K562 (cell line): Measurements from ENCODE around the gene ALK. TPM values are rescaled to one million over a fixed set of nuclear protein-coding genes. Genes with fewer than 3 reads are reported as not detected.
A peak's percentile ranks its signal among the peaks of the same experiment; 100 is the strongest.

Experiments used
- ATAC-seq: fragments of 200-7000 bp; cut with Tn5 transposase; 3 replicates; pipeline ENCODE4 v1.9.1; 2020; ENCODE audit warnings: moderate library complexity
- BruUV-seq: library from RNA; stranded (reverse); fragments of 400-500 nt; replicated peaks from 2 replicates; lab custom pipeline; 2021; lab: Mats Ljungman, UMichigan
- CTCF ChIA-PET: fragments of 300-600 bp; formaldehyde crosslinking; extraction: SDS; loops from one replicate; lab custom pipeline; 2021; ENCODE audit warnings: low intra/inter-chr PET ratio; lab: Yijun Ruan, JAX
- POLR2A ChIA-PET: fragments of 300-600, 350-650 bp; sonication (Branson Sonifier 250); formaldehyde crosslinking; extraction: SDS; loops from one replicate; lab custom pipeline; 2021; ENCODE audit warnings: antibody characterized with exemption, inconsistent platforms; lab: Yijun Ruan, JAX
- DNase-seq, 4 experiments: peaks; one replicate each; pipeline versions ENCODE4 v3.0.0 to v3.0.0-alpha.2; 2011 to 2018; ENCODE audit warnings: low spot score in 3 of 4, mixed read lengths in 3 of 4; ENCODE audit errors: extremely low read depth in 1 of 4
- FAIRE-seq: peaks from 2 replicates; lab custom pipeline; 2011; peaks lifted over from hg19 to GRCh38; lab: Jason Lieb, UNC
- H2AFZ ChIP-seq: 2 replicates; pipeline ENCODE4 v1.6.0; 2011; ENCODE audit warnings: low read depth, low read length, control low read depth, inconsistent platforms
- H3K27ac ChIP-seq: fragments of 200-600 bp; 3 replicates; pipeline ENCODE4 v1.8.0; 2011; ENCODE audit warnings: low read depth, mild to moderate bottlenecking, control low read depth, inconsistent platforms, low read length, moderate library complexity, mixed read lengths; ENCODE audit errors: extremely low read depth
- H3K27me3 ChIP-seq, 2 experiments: fragments of 300-600 bp in 1 of 2; 2 replicates in 1 of 2; 3 replicates in 1 of 2; pipeline versions ENCODE4 v1.6.0 to v1.8.0; 2011; ENCODE audit warnings: inconsistent platforms in 2 of 2, low read length in 2 of 2, mild to moderate bottlenecking in 1 of 2, mixed read lengths in 1 of 2, moderate library complexity in 1 of 2; ENCODE audit not compliant: control insufficient read depth in 2 of 2, insufficient read depth in 2 of 2
- H3K36me3 ChIP-seq: fragments of 300-600 bp; 3 replicates; pipeline ENCODE4 v1.8.0; 2011; ENCODE audit warnings: mild to moderate bottlenecking, low read length, inconsistent platforms; ENCODE audit not compliant: control insufficient read depth, insufficient read depth
- H3K4me1 ChIP-seq, 2 experiments: fragments of 200-600 bp in 1 of 2; replicated peaks in 1 of 2; 2 replicates in 1 of 2; 3 replicates in 1 of 2; pipeline versions ENCODE4 v1.5.1 to v1.8.0; 2011; ENCODE audit warnings: inconsistent platforms in 2 of 2, low read length in 2 of 2, mild to moderate bottlenecking in 1 of 2, mixed read lengths in 1 of 2, moderate library complexity in 1 of 2; ENCODE audit not compliant: control insufficient read depth in 2 of 2, insufficient read depth in 2 of 2
- H3K4me2 ChIP-seq: 2 replicates; pipeline ENCODE4 v1.6.1; 2011; ENCODE audit warnings: low read length, control low read depth, inconsistent platforms, mixed read lengths; ENCODE audit not compliant: insufficient read depth
- H3K4me3 ChIP-seq: fragments of 200-600 bp; sonication (generic), shearing (Covaris generic); 2 replicates; pipeline ENCODE4 v1.5.1; 2016; ENCODE audit warnings: control low read depth, inconsistent platforms
- H3K79me2 ChIP-seq: fragments of 200-600 bp; 3 replicates; pipeline ENCODE4 v1.8.0; 2011; ENCODE audit warnings: low read length, inconsistent platforms; ENCODE audit not compliant: control insufficient read depth, insufficient read depth
- H3K9ac ChIP-seq, 2 experiments: 2 replicates each; pipeline versions ENCODE4 v1.6.0 to v1.6.1; 2011; ENCODE audit warnings: low read depth in 2 of 2, low read length in 2 of 2, control low read depth in 1 of 2, inconsistent platforms in 1 of 2, mild to moderate bottlenecking in 1 of 2, mixed read lengths in 1 of 2; ENCODE audit not compliant: insufficient read depth in 1 of 2
- H3K9me1 ChIP-seq: one replicate; pipeline ENCODE4 v1.6.0; 2011; ENCODE audit warnings: inconsistent platforms, mild to moderate bottlenecking, low read length, moderate library complexity; ENCODE audit not compliant: control insufficient read depth, insufficient read depth
- H3K9me3 ChIP-seq: replicated peaks from 2 replicates; pipeline ENCODE4 v1.5.1; 2011; ENCODE audit warnings: low read depth, low read length, inconsistent platforms; ENCODE audit not compliant: control insufficient read depth, insufficient read depth
- H4K20me1 ChIP-seq: replicated peaks from 2 replicates; pipeline ENCODE4 v1.6.1; 2011; ENCODE audit warnings: low read length, inconsistent platforms, mixed read lengths; ENCODE audit not compliant: control insufficient read depth, insufficient read depth
- COPS2 ChIP-seq: fragments of 450-650 bp; conservative IDR thresholded peaks from 2 replicates; pipeline ENCODE4 v1.6.1; 2016; ENCODE audit warnings: mild to moderate bottlenecking, moderate library complexity
- E2F8 ChIP-seq: fragments of 450-650 bp; IDR thresholded peaks from 2 replicates; pipeline ENCODE4 v1.7.1; 2018; ENCODE audit warnings: mild to moderate bottlenecking, low read depth; ENCODE audit not compliant: partially characterized antibody
- MAFF ChIP-seq: IDR thresholded peaks from 2 replicates; pipeline ENCODE4 v1.6.1; 2012; ENCODE audit warnings: low read length, improper control_type of control experiment
- TEAD4 ChIP-seq, 2 experiments: sonication (generic) in 1 of 2; formaldehyde crosslinking in 1 of 2; IDR thresholded peaks; 2 replicates each; pipeline versions ENCODE4 v1.6.1 to v1.8.0; 2012 to 2022; ENCODE audit warnings: borderline replicate concordance in 1 of 2, inconsistent platforms in 1 of 2, low read length in 1 of 2, mild to moderate bottlenecking in 1 of 2, missing genetic modification reagents in 1 of 2
- ZNF217 ChIP-seq: sonication (generic); formaldehyde crosslinking; IDR thresholded peaks from 2 replicates; pipeline ENCODE4 v1.8.0; 2022; ENCODE audit warnings: mild to moderate bottlenecking, missing genetic modification reagents
- ZNF316 ChIP-seq: fragments of 450-650 bp; IDR thresholded peaks from 2 replicates; pipeline ENCODE4 v1.6.1; 2016
- in situ Hi-C: fragments of 300-500 bp; cut with MboI; formaldehyde crosslinking; loops from 4 replicates; pipeline ENCODE4 v1.15.0; 2018; ENCODE audit warnings: inconsistent platforms, mixed read lengths
- intact Hi-C: fragments of 100-400 bp; cut with micrococcal nuclease; formaldehyde crosslinking; loops from 2 replicates; pipeline ENCODE4 v1.14.2; 2022
- polyA plus RNA-seq, 8 experiments: library from polyadenylated mRNA; depleted of rRNA in 4 of 8; stranded (reverse) in 5 of 8; unstranded in 3 of 8; fragments of >200 nt; fragmentation: Nextera tagmentation in 2 of 8; fragmentation: Illumina TruSeq in 1 of 8; extraction: Ambion mirVana in 2 of 8; extraction: Trizol in 1 of 8; gene quantifications; 2 replicates each; pipeline versions ENCODE4 v1.2.1 to v1.2.3, GENCODE V29; 2011 to 2014; ENCODE audit warnings: inconsistent platforms in 1 of 8, missing spikeins in 1 of 8
- total RNA-seq, 7 experiments: library from RNA; depleted of rRNA in 6 of 7; stranded (reverse); fragments of >200 nt in 6 of 7; fragmentation: Illumina TruSeq in 2 of 7; extraction: Trizol in 2 of 7; gene quantifications; 2 replicates each; pipeline versions ENCODE4 v1.2.1 to v1.2.3, GENCODE V29; 2011 to 2021; ENCODE audit warnings: low replicate concordance in 1 of 7

Gene ALK
- total and polyA plus RNA-seq, 9 of the 15 experiments (the other 6 are each of a cell fraction or from before 2014, with no cell fraction given) = not detected

GRCh38 chr2:29430382-29431112, 490.8 kb downstream of the ALK start (continued):
- TF ChIP-seq COPS2 = no peak
- TF ChIP-seq, all 486 proteins: peak for 0

DNA sequence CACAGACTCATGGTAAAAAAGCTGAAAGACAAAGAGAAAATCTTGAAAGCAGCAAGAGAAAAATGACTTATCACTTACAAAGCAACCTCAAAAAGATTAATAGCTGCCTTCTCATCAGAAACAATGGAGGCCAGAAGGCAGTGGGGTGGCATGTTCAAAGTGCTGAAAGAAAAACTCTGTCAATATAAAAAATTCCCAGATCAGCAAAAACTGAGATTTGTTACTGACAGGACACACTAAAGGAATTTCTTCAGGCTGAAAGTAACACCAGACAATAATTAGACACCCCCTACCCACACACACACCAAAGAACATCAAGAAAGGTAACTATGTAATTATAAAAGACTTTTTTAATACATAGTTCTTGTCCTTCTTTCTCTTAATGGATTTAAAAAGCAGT, 495.0 kb downstream of the ALK start:
- Histone ChIP-seq H3K4me2 (no peak overlapping the region), H4K20me1 (no peaks in the 10 kb centered on the region), H3K79me2 (no peaks in the 10 kb centered on the region), H3K27me3 (peaks cover under 1 to 3% of the 10 kb centered on the region in 2 experiments; a peak in 2 of 5 replicates), H2AFZ (no peak overlapping the region), H3K9ac (no peak overlapping the region), H3K4me3 (no peak overlapping the region), H3K36me3 (no peaks in the 10 kb centered on the region), H3K27ac (no peak overlapping the region), H3K9me3 (no peaks in the 10 kb centered on the region), H3K9me1 (no peaks in the 10 kb centered on the region), H3K4me1 (no peaks in the 10 kb centered on the region)
- no TSS peak for BruUV-seq
- no peak for FAIRE-seq
- ChIA-PET CTCF (no interaction called here), POLR2A (no interaction called here)
- intact Hi-C loops = no loop called here
- no peak for DNase-seq
- no peak for TF ChIP-seq ZNF217
- TF ChIP-seq TEAD4 (IDR thresholded peaks at IDR 0.05; ENCODE audit: low read length) = no peak
- TF ChIP-seq TEAD4 (CRISPR knock-in tag; IDR thresholded peaks at IDR 0.05; ENCODE audit: borderline replicate concordance) = no peak
- peak; percentile 26; the same call in 1 of the 2 replicates for TF ChIP-seq ZNF316
- TF ChIP-seq MAFF = peak; percentile 27; the same call in 1 of the 2 replicates
- no peak for TF ChIP-seq E2F8
- in situ Hi-C loops = no loop called here
- ATAC-seq = no peak
